PC-9 (cell line): ENCODE data around the gene PGAP6.

ENCODE experiments used
- EZH2 ChIP-seq: fragments of 200-600 bp; sonication (generic); IDR thresholded peaks from 2 replicates; pipeline ENCODE4 v1.8.0; 2017; ENCODE audit warnings: antibody characterized with exemption, low read depth
- TF ChIP-seq, protein P1 (sequence below): fragments of 200-600 bp; sonication (generic); conservative IDR thresholded peaks from 2 replicates; pipeline ENCODE4 v1.6.1; 2017; ENCODE audit warnings: mixed run types, antibody characterized with exemption, mild to moderate bottlenecking, moderate library complexity

DNA sequence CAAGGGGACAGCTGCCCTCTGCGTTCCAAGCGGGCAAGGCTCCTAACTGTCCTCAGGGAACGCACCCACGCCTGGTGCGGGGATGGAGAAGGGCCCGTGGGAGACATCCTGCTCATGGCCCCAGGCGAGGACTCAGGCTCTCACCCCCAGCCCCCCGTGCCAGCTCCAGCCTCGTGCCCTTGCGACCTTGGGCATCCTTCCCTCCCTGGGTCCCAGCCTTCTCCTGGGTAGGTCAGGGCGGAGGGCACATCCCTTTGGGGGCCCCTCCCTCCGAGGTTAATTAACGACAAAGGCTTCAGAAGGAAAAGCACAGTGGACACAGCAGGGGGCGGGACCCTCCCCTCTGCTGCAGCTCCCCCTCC lies 3.0 kb downstream of the PGAP6 start:
- TF ChIP-seq, protein P1, sequence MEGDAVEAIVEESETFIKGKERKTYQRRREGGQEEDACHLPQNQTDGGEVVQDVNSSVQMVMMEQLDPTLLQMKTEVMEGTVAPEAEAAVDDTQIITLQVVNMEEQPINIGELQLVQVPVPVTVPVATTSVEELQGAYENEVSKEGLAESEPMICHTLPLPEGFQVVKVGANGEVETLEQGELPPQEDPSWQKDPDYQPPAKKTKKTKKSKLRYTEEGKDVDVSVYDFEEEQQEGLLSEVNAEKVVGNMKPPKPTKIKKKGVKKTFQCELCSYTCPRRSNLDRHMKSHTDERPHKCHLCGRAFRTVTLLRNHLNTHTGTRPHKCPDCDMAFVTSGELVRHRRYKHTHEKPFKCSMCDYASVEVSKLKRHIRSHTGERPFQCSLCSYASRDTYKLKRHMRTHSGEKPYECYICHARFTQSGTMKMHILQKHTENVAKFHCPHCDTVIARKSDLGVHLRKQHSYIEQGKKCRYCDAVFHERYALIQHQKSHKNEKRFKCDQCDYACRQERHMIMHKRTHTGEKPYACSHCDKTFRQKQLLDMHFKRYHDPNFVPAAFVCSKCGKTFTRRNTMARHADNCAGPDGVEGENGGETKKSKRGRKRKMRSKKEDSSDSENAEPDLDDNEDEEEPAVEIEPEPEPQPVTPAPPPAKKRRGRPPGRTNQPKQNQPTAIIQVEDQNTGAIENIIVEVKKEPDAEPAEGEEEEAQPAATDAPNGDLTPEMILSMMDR: no peak
- no peak for TF ChIP-seq EZH2
